Adrenal gland (tissue), 19 donors: ENCODE data around the gene OR14K1. TPM values are rescaled to one million over a fixed set of nuclear protein-coding genes. Genes with fewer than 3 reads are reported as not detected.
"Not testable (repeated sequence)": the region's sequence is repeated elsewhere in the genome, so short reads cannot be mapped to it uniquely, and the experiment has no call there.

Experiments used
- DNase-seq, 7 donors: peaks; one replicate each; pipeline ENCODE4 v3.0.0-alpha.2; 2019 to 2020
- H3K27ac ChIP-seq, 5 donors: fragments of 200-600 bp; sonication (generic) in 4 of 5; 1 replicate in 3 of 5; 2 replicates in 2 of 5; pipeline versions ENCODE4 v1.5.1 to v1.8.0; 2016 to 2020; ENCODE audit warnings: mild to moderate bottlenecking in 1 of 5
- H3K27me3 ChIP-seq: fragments of 200-600 bp; 2 replicates; pipeline ENCODE4 v1.8.0; 2021
- H3K36me3 ChIP-seq, 2 donors: fragments of 200-600 bp; replicated peaks in 1 of 2; 1 replicate in 1 of 2; 2 replicates in 1 of 2; pipeline versions ENCODE4 v1.5.1 to v1.8.0; 2018 to 2022
- H3K4me1 ChIP-seq, 2 donors: fragments of 200-600 bp; replicated peaks in 1 of 2; 1 replicate in 1 of 2; 2 replicates in 1 of 2; pipeline versions ENCODE4 v1.5.1 to v1.8.0; 2018 to 2021
- H3K4me3 ChIP-seq, 4 donors: fragments of 200-600 bp; sonication (generic) in 3 of 4; one replicate each; pipeline ENCODE4 v1.5.1; 2016 to 2018
- H3K9me3 ChIP-seq, 3 donors: fragments of 200-600 bp; sonication (generic) in 1 of 3; replicated peaks in 1 of 3; 1 replicate in 2 of 3; 2 replicates in 1 of 3; pipeline versions ENCODE4 v1.5.1 to v1.8.0; 2016 to 2021
- CTCF ChIP-seq, 6 experiments: fragments of 450-650 bp in 4 of 6; fragments of 200-600 bp in 2 of 6; sonication (generic) in 1 of 6; IDR thresholded peaks; 1 replicate in 5 of 6; 2 replicates in 1 of 6; pipeline versions ENCODE4 v1.5.1 to v1.8.0; 2016 to 2021; ENCODE audit warnings: antibody characterized with exemption in 6 of 6, mild to moderate bottlenecking in 2 of 6, moderate library complexity in 1 of 6
- POLR2A ChIP-seq, 2 donors: fragments of 450-650 bp; IDR thresholded peaks; one replicate each; pipeline ENCODE4 v1.6.1; 2017; ENCODE audit warnings: antibody characterized with exemption in 2 of 2, mild to moderate bottlenecking in 2 of 2, moderate library complexity in 1 of 2
- WGBS, 4 donors: extraction: QIAGEN DNeasy Blood & Tissue Kit in 2 of 4; methylation state at CpG; one replicate each; pipeline versions ENCODE4 v1.1.5 to v1.1.7; 2013 to 2017; 5-methylcytosine and 5-hydroxymethylcytosine counted together
- intact Hi-C, 2 donors: fragments of 100-400 bp; cut with DNase I; formaldehyde crosslinking; loops; one replicate each; pipeline versions ENCODE4 v1.14.1 to v1.15.0; 2022 to 2023
- long read RNA-seq, 10 donors: library from polyadenylated mRNA in 3 of 10; unstranded in 2 of 10; stranded (forward) in 1 of 10; transcript quantifications; one replicate each; pipeline ENCODE4 v2.0.0 and lab custom pipeline, GENCODE V29; 2021 to 2026
- polyA plus RNA-seq, 3 donors: library from polyadenylated mRNA; stranded (reverse); fragments of 200-250 nt in 2 of 3; fragments of 350-450 nt in 1 of 3; fragmentation: Illumina TruSeq in 1 of 3; extraction: RNeasy Lipid Tissue Mini Kit (QIAGEN cat#74804) in 1 of 3; gene quantifications; one replicate each; pipeline ENCODE4 v1.2.3, GENCODE V29; 2013 to 2014
- total RNA-seq, 9 donors: library from RNA; depleted of rRNA in 4 of 9; stranded (reverse); fragments of >200 nt in 4 of 9; fragments of 120-200 nt in 1 of 9; fragmentation: NEBNext Ultra II Directional in 1 of 9; extraction: Animal tissue kit (Norgen Biotek cat#: 25700) in 1 of 9; gene quantifications; one replicate each; pipeline versions ENCODE4 v1.1.0 to v1.2.4, GENCODE V29; 2013 to 2023
- donor health status: healthy with polysubstance abuse.
- donor health status: Bipolar disorder and iron deficiency.
- donor health status: DM: yes; HTN: yes; CAD: no.
- donor health status: DM: no; HTN: no; CAD: no.
- donor health status: DM: no; HTN: no; CAD: no.
- donor health status: DM: yes; HTN: yes; CAD: no.

Gene OR14K1, protein sequence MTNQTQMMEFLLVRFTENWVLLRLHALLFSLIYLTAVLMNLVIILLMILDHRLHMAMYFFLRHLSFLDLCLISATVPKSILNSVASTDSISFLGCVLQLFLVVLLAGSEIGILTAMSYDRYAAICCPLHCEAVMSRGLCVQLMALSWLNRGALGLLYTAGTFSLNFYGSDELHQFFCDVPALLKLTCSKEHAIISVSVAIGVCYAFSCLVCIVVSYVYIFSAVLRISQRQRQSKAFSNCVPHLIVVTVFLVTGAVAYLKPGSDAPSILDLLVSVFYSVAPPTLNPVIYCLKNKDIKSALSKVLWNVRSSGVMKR
- total RNA-seq (under 1 TPM in 2 of 9 donors, not detected in 7; 0.11 to 0.94 TPM), polyA plus RNA-seq (not detected)
- long read RNA-seq, donor 1 = 0 reads
- long read RNA-seq, donor 2 = 0 reads
- long read RNA-seq, donor 3 = 0 reads
- long read RNA-seq, donor 4 = 0 reads
- long read RNA-seq, donor 5 = 0 reads
- long read RNA-seq, donor 6 = 0 reads
- long read RNA-seq, donor 7 = 0 reads
- long read RNA-seq, donor 8 = 0 reads
- long read RNA-seq, donor 9 = 0 reads
- long read RNA-seq, donor 10 = 0 reads

- DNase-seq = no peak
- Histone ChIP-seq H3K27me3 (no peaks in the 10 kb centered on the region), H3K9me3 (no peaks in the 10 kb centered on the region), H3K4me1 (no peaks in the 10 kb centered on the region), H3K36me3 (no peaks in the 10 kb centered on the region), H3K4me3 (no peak within 1 kb of the TSS), H3K27ac (no peak within 1 kb of the TSS)
- intact Hi-C loops = no loop called here
- WGBS, 4 donors = 84 to 90% (median 86%) methylated on average over 1 of the region's 1 CpG
- TF ChIP-seq CTCF (IDR thresholded peaks at IDR 0.05) (no peak), POLR2A (IDR thresholded peaks at IDR 0.05) (no peak)
Measured at GRCh38 chr1:247738315-247738714, at the start of gene OR14K1. OR14K1 (plus strand) TSS chr1:247738615; CDS start chr1:247738615, 0 bp downstream.

DNA sequence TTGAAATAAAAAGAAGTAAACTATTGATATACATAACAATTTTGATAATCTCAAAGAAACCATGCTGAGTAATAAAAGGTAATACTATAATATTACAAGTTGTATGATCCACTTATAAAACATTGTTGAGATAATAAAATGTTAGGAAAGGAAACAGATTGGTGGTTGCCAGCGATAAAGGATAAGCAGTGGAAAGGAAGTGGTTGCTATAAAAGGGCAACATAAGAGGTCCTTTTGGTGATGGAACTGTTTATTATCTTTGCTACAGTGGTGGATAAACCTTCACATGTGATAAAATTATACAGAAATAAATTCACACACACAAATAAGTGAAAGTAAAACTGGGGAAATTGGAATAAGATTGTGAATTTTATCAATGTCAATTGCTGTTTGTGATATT, 37.1 kb upstream of the OR14K1 start:
- Histone ChIP-seq H3K27me3 (no peaks in the 10 kb centered on the region), H3K4me3 (no peak overlapping the region), H3K27ac (no peak overlapping the region), H3K4me1 (no peaks in the 10 kb centered on the region), H3K36me3 (no peaks in the 10 kb centered on the region), H3K9me3 (no peaks in the 10 kb centered on the region)
- TF ChIP-seq POLR2A (IDR thresholded peaks at IDR 0.05) (no peak), CTCF (IDR thresholded peaks at IDR 0.05) (no peak)
- DNase-seq = no peak
- WGBS, 4 donors = 56 to 66% (median 61%) methylated on average over 1 of the region's 1 CpG
- intact Hi-C loops = no loop called here

GRCh38 chr1:247710681-247711080, 27.7 kb upstream of the OR14K1 start:
- DNase-seq = not testable (repeated sequence)

DNA sequence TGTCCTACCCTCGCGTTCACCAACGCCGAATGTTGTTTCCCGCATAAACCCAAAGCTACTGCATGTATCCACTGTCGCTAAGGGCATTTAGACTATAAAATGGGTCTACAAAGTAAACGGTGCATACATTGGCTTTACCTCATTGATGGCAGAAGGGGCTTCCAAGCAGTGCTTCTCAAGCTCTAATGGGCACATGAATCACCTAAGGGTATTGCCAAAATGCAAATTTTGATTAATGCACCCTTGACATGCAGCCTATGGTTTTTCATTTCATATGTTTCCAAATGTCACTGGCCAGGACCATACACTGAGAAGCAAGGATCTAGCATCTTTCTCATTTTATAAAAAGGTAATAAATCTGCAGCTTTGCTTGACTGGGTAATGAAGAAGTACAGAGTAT, 24.7 kb upstream of the OR14K1 start:
- 77 to 95% (median 89%) methylated on average over 7 of the region's 7 CpGs for WGBS, 4 donors
- intact Hi-C loops = no loop called here
- Histone ChIP-seq H3K27me3 (no peaks in the 10 kb centered on the region), H3K9me3 (no peaks in the 10 kb centered on the region), H3K27ac (no peak overlapping the region), H3K4me1 (no peaks in the 10 kb centered on the region), H3K36me3 (no peaks in the 10 kb centered on the region), H3K4me3 (no peak overlapping the region)
- TF ChIP-seq CTCF (IDR thresholded peaks at IDR 0.05) (no peak), POLR2A (IDR thresholded peaks at IDR 0.05) (no peak)
- DNase-seq = no peak

More at GRCh38 chr1:247710681-247711080, 27.7 kb upstream of the OR14K1 start:
- H3K9me3 ChIP-seq, H3K27ac ChIP-seq, intact Hi-C loops, H3K36me3 ChIP-seq, H3K27me3 ChIP-seq, H3K4me1 ChIP-seq, H3K4me3 ChIP-seq: not testable (repeated sequence)
- WGBS, 4 donors = 82 to 97% (median 87%) methylated on average over 8 of the region's 8 CpGs
